ENCODE results near the gene RELA.

The RELA gene

GRCh38 chr11:65621460-65621859 is 41.3 kb downstream of the RELA start:
- H3K9me3 ChIP-seq (ENCODE audit: low read depth, low read length): no peaks in the 10 kb centered on the region
- no peak overlapping the region for H3K4me3 ChIP-seq
- peaks cover 22% of the 10 kb centered on the region; the same call in 1 of the 2 replicates for H3K36me3 ChIP-seq (ENCODE audit: insufficient read depth, low read length)
- H3K27ac ChIP-seq: no peak overlapping the region
- no peak for DNase-seq (ENCODE audit: low read depth, low spot score)
- no peak overlapping the region for H3K9ac ChIP-seq (ENCODE audit: insufficient read length)
- no peak for TF ChIP-seq POLR2AphosphoS5 (IDR thresholded peaks at IDR 0.05; ENCODE audit: borderline replicate concordance, low read depth, low read length)
- no peak for TF ChIP-seq EZH2 (IDR thresholded peaks at IDR 0.05)
- no peak for TF ChIP-seq FOXP2 (optimal IDR thresholded peaks at IDR 0.05; ENCODE audit: control extremely low read depth, extremely low read length, insufficient read depth)

- H3K9ac ChIP-seq (ENCODE audit: insufficient read length): no peak overlapping the region
- no peak for DNase-seq (ENCODE audit: low read depth, low spot score)
- H3K36me3 ChIP-seq (ENCODE audit: insufficient read depth, low read length): peaks cover 21% of the 10 kb centered on the region; the same call in 1 of the 2 replicates
Measured at GRCh38 chr11:65620666-65621065, 42.0 kb downstream of the RELA start.

GRCh38 chr11:65619281-65619928 is 43.3 kb downstream of the RELA start:
- TF ChIP-seq POLR2AphosphoS5 (IDR thresholded peaks at IDR 0.05; ENCODE audit: borderline replicate concordance, low read depth, low read length) (no peak), EZH2 (IDR thresholded peaks at IDR 0.05) (no peak), FOXP2 (optimal IDR thresholded peaks at IDR 0.05; ENCODE audit: control extremely low read depth, extremely low read length, insufficient read depth) (no peak)
- H3K9me3 ChIP-seq (ENCODE audit: low read depth, low read length): no peaks in the 10 kb centered on the region
- H3K4me3 ChIP-seq: no peak overlapping the region
- DNase-seq (ENCODE audit: low read depth, low spot score): no peak
- H3K27ac ChIP-seq: no peak overlapping the region
- no peak overlapping the region for H3K9ac ChIP-seq (ENCODE audit: insufficient read length)
- H3K36me3 ChIP-seq (ENCODE audit: insufficient read depth, low read length): peaks cover 21% of the 10 kb centered on the region; the same call in 1 of the 2 replicates

More at GRCh38 chr11:65620666-65621065, 42.0 kb downstream of the RELA start:
- H3K9me3 ChIP-seq (ENCODE audit: low read depth, low read length): no peaks in the 10 kb centered on the region
- no peak overlapping the region for H3K27ac ChIP-seq
- TF ChIP-seq EZH2 (IDR thresholded peaks at IDR 0.05) (no peak), FOXP2 (optimal IDR thresholded peaks at IDR 0.05; ENCODE audit: control extremely low read depth, extremely low read length, insufficient read depth) (no peak), POLR2AphosphoS5 (IDR thresholded peaks at IDR 0.05; ENCODE audit: borderline replicate concordance, low read depth, low read length) (no peak)
- H3K4me3 ChIP-seq: no peak overlapping the region

GRCh38 chr11:65618763-65619162 is 44.0 kb downstream of the RELA start:
- TF ChIP-seq POLR2AphosphoS5 (IDR thresholded peaks at IDR 0.05; ENCODE audit: borderline replicate concordance, low read depth, low read length): no peak
- no peak for TF ChIP-seq EZH2 (IDR thresholded peaks at IDR 0.05)
- no peak for TF ChIP-seq FOXP2 (optimal IDR thresholded peaks at IDR 0.05; ENCODE audit: control extremely low read depth, extremely low read length, insufficient read depth)
- Histone ChIP-seq H3K27ac (no peak overlapping the region), H3K9me3 (ENCODE audit: low read depth, low read length) (no peaks in the 10 kb centered on the region), H3K4me3 (no peak overlapping the region), H3K9ac (ENCODE audit: insufficient read length) (no peak overlapping the region), H3K36me3 (ENCODE audit: insufficient read depth, low read length) (peaks cover 21% of the 10 kb centered on the region; the same call in 1 of the 2 replicates)
- DNase-seq (ENCODE audit: low read depth, low spot score): no peak

GRCh38 chr11:65617990-65618751 is 44.5 kb downstream of the RELA start:
- DNase-seq (ENCODE audit: low read depth, low spot score): no peak
- Histone ChIP-seq H3K27ac (no peak overlapping the region), H3K9me3 (ENCODE audit: low read depth, low read length) (no peaks in the 10 kb centered on the region), H3K4me3 (no peak overlapping the region), H3K36me3 (ENCODE audit: insufficient read depth, low read length) (peaks cover 21% of the 10 kb centered on the region; the same call in 1 of the 2 replicates), H3K9ac (ENCODE audit: insufficient read length) (no peak overlapping the region)
- no peak for TF ChIP-seq EZH2 (IDR thresholded peaks at IDR 0.05)
- TF ChIP-seq POLR2AphosphoS5 (IDR thresholded peaks at IDR 0.05; ENCODE audit: borderline replicate concordance, low read depth, low read length): no peak
- no peak for TF ChIP-seq FOXP2 (optimal IDR thresholded peaks at IDR 0.05; ENCODE audit: control extremely low read depth, extremely low read length, insufficient read depth)

- no peak for TF ChIP-seq FOXP2 (optimal IDR thresholded peaks at IDR 0.05; ENCODE audit: control extremely low read depth, extremely low read length, insufficient read depth)
- no peak for TF ChIP-seq POLR2AphosphoS5 (IDR thresholded peaks at IDR 0.05; ENCODE audit: borderline replicate concordance, low read depth, low read length)
- no peak for TF ChIP-seq EZH2 (IDR thresholded peaks at IDR 0.05)
- peak overlapping the region; percentile 89 for H3K9ac ChIP-seq (ENCODE audit: insufficient read length)
- peak overlapping the region; percentile 91 for H3K4me3 ChIP-seq
- H3K27ac ChIP-seq: no peak overlapping the region
- DNase-seq (ENCODE audit: low read depth, low spot score): no peak
- H3K9me3 ChIP-seq (ENCODE audit: low read depth, low read length): no peaks in the 10 kb centered on the region
- H3K36me3 ChIP-seq (ENCODE audit: insufficient read depth, low read length): peaks cover 21% of the 10 kb centered on the region; the same call in 1 of the 2 replicates
Measured at GRCh38 chr11:65617136-65617850, 45.4 kb downstream of the RELA start.

GRCh38 chr11:65616575-65617001 is 46.1 kb downstream of the RELA start:
- peak overlapping the region; percentile 89 for H3K9ac ChIP-seq (ENCODE audit: insufficient read length)
- H3K27ac ChIP-seq: no peak overlapping the region
- no peak for DNase-seq (ENCODE audit: low read depth, low spot score)
- peaks cover 21% of the 10 kb centered on the region; the same call in 1 of the 2 replicates for H3K36me3 ChIP-seq (ENCODE audit: insufficient read depth, low read length)
- peak overlapping the region; percentile 91 for H3K4me3 ChIP-seq
- no peaks in the 10 kb centered on the region for H3K9me3 ChIP-seq (ENCODE audit: low read depth, low read length)
- TF ChIP-seq EZH2 (IDR thresholded peaks at IDR 0.05): no peak
- TF ChIP-seq POLR2AphosphoS5 (IDR thresholded peaks at IDR 0.05; ENCODE audit: borderline replicate concordance, low read depth, low read length): no peak
- TF ChIP-seq FOXP2 (optimal IDR thresholded peaks at IDR 0.05; ENCODE audit: control extremely low read depth, extremely low read length, insufficient read depth): no peak

Measured in SK-N-MC (cell line).